T-helper 22 cell (primary cell): ENCODE measurements around the gene ATF1.
"Not testable (repeated sequence)": the region's sequence is repeated elsewhere in the genome, so short reads cannot be mapped to it uniquely, and the experiment has no call there.

Experiments used
- DNase-seq: peaks from one replicate; pipeline ENCODE4 v3.0.0-alpha.2; 2020; ENCODE audit warnings: low read depth

The ATF1 gene

GRCh38 chr12:50803230-50803875 is 39.5 kb downstream of the ATF1 start:
- no peak for DNase-seq

GRCh38 chr12:50806176-50806575 is 42.3 kb downstream of the ATF1 start:
- no peak for DNase-seq

GRCh38 chr12:50809131-50809530 is 45.2 kb downstream of the ATF1 start:
- not testable (repeated sequence) for DNase-seq

GRCh38 chr12:50814921-50815320 is 51.0 kb downstream of the ATF1 start:
- not testable (repeated sequence) for DNase-seq

- DNase-seq, result no peak
Observed at GRCh38 chr12:50820177-50820576, 56.3 kb downstream of the ATF1 start.

- no peak for DNase-seq
Observed at GRCh38 chr12:50822082-50822481, 58.2 kb downstream of the ATF1 start.

GRCh38 chr12:50823724-50824123 is 59.8 kb downstream of the ATF1 start:
- not testable (repeated sequence) for DNase-seq

- DNase-seq, result no peak
Observed at GRCh38 chr12:50824914-50825313, 61.0 kb downstream of the ATF1 start.

GRCh38 chr12:50825372-50825838 is 61.5 kb downstream of the ATF1 start:
- no peak for DNase-seq

- no peak for DNase-seq
Observed at GRCh38 chr12:50828121-50828520, 64.2 kb downstream of the ATF1 start.

GRCh38 chr12:50828886-50829285 is 65.0 kb downstream of the ATF1 start:
- no peak for DNase-seq

GRCh38 chr12:50833801-50834200 is 69.9 kb downstream of the ATF1 start:
- not testable (repeated sequence) for DNase-seq

GRCh38 chr12:50839042-50839441 is 75.1 kb downstream of the ATF1 start:
- DNase-seq, result no peak

- DNase-seq, result no peak
Observed at GRCh38 chr12:50840809-50841487, 77.0 kb downstream of the ATF1 start.

GRCh38 chr12:50841716-50842531 is 78.0 kb downstream of the ATF1 start:
- DNase-seq, result no peak

GRCh38 chr12:50842637-50843493 is 79.0 kb downstream of the ATF1 start, which contains the start of gene TMPRSS12:
TMPRSS12 (plus strand) TSS chr12:50842926; CDS start chr12:50842965, 39 bp downstream.
- no peak for DNase-seq

- no peak for DNase-seq
Observed at GRCh38 chr12:50845021-50845647, 81.2 kb downstream of the ATF1 start.

GRCh38 chr12:50848963-50849362 is 85.1 kb downstream of the ATF1 start:
- no peak for DNase-seq

GRCh38 chr12:50855218-50855617 is 91.3 kb downstream of the ATF1 start:
- DNase-seq, result not testable (repeated sequence)

GRCh38 chr12:50855679-50856078 is 91.8 kb downstream of the ATF1 start:
- not testable (repeated sequence) for DNase-seq

GRCh38 chr12:50859621-50860310 is 95.9 kb downstream of the ATF1 start:
- no peak for DNase-seq
